Stomach smooth muscle (tissue), 2 donors: ENCODE measurements around the gene MEIOC.
"Not testable (repeated sequence)": the region's sequence is repeated elsewhere in the genome, so short reads cannot be mapped to it uniquely, and the experiment has no call there.

Experiments
- H3K27ac ChIP-seq: one replicate; pipeline ENCODE4 v1.7.0; 2013; ENCODE audit warnings: mild to moderate bottlenecking, low read length, inconsistent platforms
- H3K27me3 ChIP-seq, 2 donors: one replicate each; pipeline ENCODE4 v1.7.0; 2013; ENCODE audit warnings: low read length in 2 of 2; ENCODE audit not compliant: insufficient read depth in 2 of 2, control insufficient read depth in 1 of 2
- H3K36me3 ChIP-seq, 2 donors: one replicate each; pipeline ENCODE4 v1.7.0; 2013; ENCODE audit warnings: low read length in 2 of 2; ENCODE audit not compliant: control insufficient read depth in 2 of 2, insufficient read depth in 2 of 2
- H3K4me1 ChIP-seq: one replicate; pipeline ENCODE4 v1.7.0; 2013; ENCODE audit warnings: low read length; ENCODE audit not compliant: control insufficient read depth, insufficient read depth
- H3K4me3 ChIP-seq, 2 donors: one replicate each; pipeline ENCODE4 v1.7.0; 2013; ENCODE audit warnings: low read length in 2 of 2
- H3K9ac ChIP-seq, 2 donors: one replicate each; pipeline ENCODE4 v1.7.0; 2013; ENCODE audit warnings: low read length in 2 of 2, mild to moderate bottlenecking in 1 of 2
- H3K9me3 ChIP-seq, 2 donors: one replicate each; pipeline ENCODE4 v1.7.0; 2013; ENCODE audit warnings: low read length in 2 of 2; ENCODE audit not compliant: control insufficient read depth in 2 of 2
- donor health status: healthy.
- donor health status: Pancreatic carcinoma.

MEIOC gene

GRCh38 chr17:44655983-44656710 is at the start of gene MEIOC:
Gene MEIOC (plus strand): TSS chr17:44656468. CDS start chr17:44656614, 146 bp downstream.
- H3K27me3 ChIP-seq: peaks cover 15 to 18% of the 10 kb centered on the region in 2 donors
- H3K9ac ChIP-seq: no peak within 1 kb of the TSS
- H3K9me3 ChIP-seq: no peaks in the 10 kb centered on the region
- no peaks in the 10 kb centered on the region for H3K36me3 ChIP-seq
- no peaks in the 10 kb centered on the region for H3K4me1 ChIP-seq
- peak within 1 kb of the TSS in 1 of 2 donors; percentile 29 for H3K4me3 ChIP-seq
- no peak within 1 kb of the TSS for H3K27ac ChIP-seq

- Histone ChIP-seq H3K4me1 (peaks cover 6% of the 10 kb centered on the region), H3K9me3 (no peaks in the 10 kb centered on the region), H3K9ac (no peak overlapping the region), H3K36me3 (no peaks in the 10 kb centered on the region), H3K4me3 (no peak overlapping the region), H3K27me3 (peaks cover 0 to 1% of the 10 kb centered on the region in 2 donors), H3K27ac (no peak overlapping the region)
These were observed 49.6 kb upstream of the MEIOC start for GRCh38 chr17:44606658-44607057.

DNA sequence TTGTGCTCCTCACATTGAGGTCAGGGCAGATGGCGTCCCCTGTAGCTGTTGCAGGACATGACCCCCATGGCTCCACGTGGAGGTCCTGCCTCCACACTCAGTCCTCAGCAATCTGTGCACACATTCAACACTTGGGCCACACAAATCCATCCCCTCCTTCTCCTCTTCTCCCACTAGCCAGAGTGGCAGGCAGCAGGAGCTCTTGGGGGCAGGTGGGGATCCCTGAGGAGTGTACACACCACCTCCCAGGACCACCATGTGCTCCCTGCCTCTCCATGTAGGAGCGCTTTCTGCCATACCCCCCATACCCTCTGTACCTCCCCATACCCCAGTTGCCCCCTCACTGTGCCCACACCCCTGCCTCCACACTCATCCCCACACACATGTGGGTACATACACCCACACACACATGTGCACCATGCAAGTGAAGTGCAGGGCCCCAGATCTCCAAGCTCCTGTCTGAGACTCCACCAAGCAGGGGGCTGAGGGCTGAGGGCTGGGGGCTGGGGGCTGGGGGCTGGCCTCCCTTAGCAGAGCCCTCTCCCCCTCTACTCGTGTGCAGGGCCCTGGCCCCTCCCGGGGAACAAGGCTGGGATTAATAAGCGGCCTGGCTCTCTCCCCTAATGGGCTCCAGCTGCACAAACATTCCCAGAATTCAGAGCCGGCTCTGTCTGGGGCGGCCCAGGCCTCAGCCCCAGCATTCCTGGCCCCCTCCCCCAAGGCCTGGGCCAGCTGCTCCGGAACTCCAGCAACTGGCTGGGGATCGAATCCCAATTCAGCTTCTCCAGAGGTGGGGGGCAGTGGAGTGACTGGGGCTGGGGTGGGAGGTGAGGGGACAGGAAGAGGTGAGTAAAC is 48.2 kb upstream of the MEIOC start:
- Histone ChIP-seq H3K4me1 (peaks cover 6% of the 10 kb centered on the region), H3K9ac (no peak overlapping the region), H3K9me3 (no peaks in the 10 kb centered on the region), H3K36me3 (no peaks in the 10 kb centered on the region), H3K27ac (no peak overlapping the region), H3K4me3 (no peak overlapping the region), H3K27me3 (peaks cover 0 to 2% of the 10 kb centered on the region in 2 donors)

DNA sequence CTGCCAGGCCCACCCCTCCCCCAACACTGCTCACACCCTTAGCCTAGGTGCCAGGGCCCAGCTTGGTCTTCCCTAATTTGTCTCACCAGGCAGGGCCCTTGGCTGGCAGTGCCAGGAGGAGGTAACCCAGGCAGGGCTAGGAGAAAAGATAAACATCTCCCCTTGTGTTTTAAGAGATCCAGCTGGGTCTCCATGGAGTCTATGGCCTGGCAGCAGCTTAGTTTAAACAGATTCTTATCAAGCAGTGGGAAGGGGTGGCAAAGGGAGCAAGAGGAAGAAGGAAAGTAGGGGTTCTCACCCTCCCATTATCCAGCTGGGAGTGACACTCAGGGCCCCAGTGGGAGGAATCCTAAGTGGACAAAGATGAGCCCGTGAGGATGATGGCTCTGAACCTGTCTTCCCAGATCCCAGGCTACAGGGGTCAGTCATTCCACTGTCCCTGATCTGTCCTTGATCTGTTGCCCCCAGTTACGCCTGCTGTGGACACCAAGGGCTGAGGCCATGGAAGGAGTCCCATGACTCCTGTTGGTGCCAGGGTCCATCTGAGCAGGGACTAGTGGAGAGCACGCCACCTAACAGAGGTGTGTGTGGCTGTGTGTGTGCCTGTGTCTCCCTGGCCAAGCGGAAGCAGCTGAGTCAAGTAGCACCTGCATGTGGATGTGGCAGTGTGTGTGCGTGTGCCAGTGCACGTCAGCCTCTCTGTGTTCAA is 47.4 kb upstream of the MEIOC start:
- Histone ChIP-seq H3K36me3 (no peaks in the 10 kb centered on the region), H3K4me1 (peaks cover 6% of the 10 kb centered on the region), H3K27me3 (peaks cover 0 to 2% of the 10 kb centered on the region in 2 donors), H3K4me3 (no peak overlapping the region), H3K9me3 (no peaks in the 10 kb centered on the region), H3K27ac (no peak overlapping the region), H3K9ac (no peak overlapping the region)

DNA sequence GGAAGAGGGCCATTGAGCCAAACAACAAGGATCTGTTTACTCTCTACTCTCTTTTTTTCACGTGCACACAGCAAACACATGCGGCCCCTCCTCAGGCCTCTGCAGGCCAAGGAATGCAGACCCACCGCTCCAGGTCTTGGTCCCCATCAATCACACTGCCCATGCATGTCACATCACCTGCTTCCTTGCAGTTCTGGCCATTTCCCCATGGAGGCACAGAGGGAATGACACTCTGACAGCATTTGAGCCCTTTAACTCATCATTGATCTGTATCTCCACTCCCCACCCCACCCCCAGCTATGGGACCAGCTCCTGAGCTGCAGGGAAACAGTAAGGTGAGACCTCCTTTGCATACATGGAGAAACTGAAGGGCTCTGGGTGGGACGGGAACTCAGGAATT is 45.9 kb upstream of the MEIOC start:
- Histone ChIP-seq H3K4me1 (peaks cover 6% of the 10 kb centered on the region), H3K27me3 (peaks cover 0 to 2% of the 10 kb centered on the region in 2 donors), H3K27ac (no peak overlapping the region), H3K4me3 (no peak overlapping the region), H3K9ac (no peak overlapping the region), H3K9me3 (no peaks in the 10 kb centered on the region), H3K36me3 (no peaks in the 10 kb centered on the region)

- Histone ChIP-seq H3K27ac (no peak overlapping the region), H3K4me3 (no peak overlapping the region), H3K27me3 (peaks cover 0 to 2% of the 10 kb centered on the region in 2 donors), H3K9ac (no peak overlapping the region), H3K4me1 (peaks cover 6% of the 10 kb centered on the region), H3K36me3 (no peaks in the 10 kb centered on the region), H3K9me3 (no peaks in the 10 kb centered on the region)
These were observed 45.4 kb upstream of the MEIOC start for GRCh38 chr17:44610871-44611270.

DNA sequence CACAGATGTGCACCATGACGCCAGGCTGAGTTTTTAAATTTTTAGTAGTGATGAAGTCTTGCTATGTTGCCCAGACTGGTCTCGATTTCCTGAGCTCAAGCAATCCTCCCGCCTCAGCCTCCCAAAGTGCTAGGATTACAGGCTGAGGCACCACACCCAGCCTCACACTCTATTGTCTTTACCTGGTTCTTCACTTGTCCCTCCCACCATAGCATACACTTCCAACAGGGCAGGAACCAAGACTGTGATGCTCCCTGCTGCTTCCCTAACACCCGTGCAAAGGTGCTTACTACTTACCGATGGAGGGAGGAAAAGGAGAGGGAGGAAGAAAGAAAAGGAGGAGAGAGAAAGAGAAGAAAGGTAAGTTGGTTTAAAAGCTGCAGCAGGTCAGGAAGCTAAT is 41.4 kb upstream of the MEIOC start:
- Histone ChIP-seq H3K27me3 (peaks cover 2 to 3% of the 10 kb centered on the region in 2 donors), H3K36me3 (no peaks in the 10 kb centered on the region), H3K4me1 (no peaks in the 10 kb centered on the region), H3K9me3 (no peaks in the 10 kb centered on the region), H3K9ac (no peak overlapping the region), H3K27ac (no peak overlapping the region), H3K4me3 (no peak overlapping the region)

- H3K27ac ChIP-seq, H3K4me1 ChIP-seq, H3K36me3 ChIP-seq, H3K27me3 ChIP-seq, H3K9ac ChIP-seq, H3K4me3 ChIP-seq, H3K9me3 ChIP-seq: not testable (repeated sequence)
These were observed 37.6 kb upstream of the MEIOC start for GRCh38 chr17:44618652-44619051.

- Histone ChIP-seq H3K27me3 (peaks cover 2 to 6% of the 10 kb centered on the region in 2 donors), H3K27ac (no peak overlapping the region), H3K4me3 (no peak overlapping the region), H3K9ac (no peak overlapping the region), H3K36me3 (no peaks in the 10 kb centered on the region), H3K4me1 (no peaks in the 10 kb centered on the region), H3K9me3 (peaks cover 0 to 5% of the 10 kb centered on the region in 2 donors)
These were observed 33.1 kb upstream of the MEIOC start for GRCh38 chr17:44623070-44623725.

GRCh38 chr17:44627513-44628242 is 28.6 kb upstream of the MEIOC start:
- no peaks in the 10 kb centered on the region for H3K36me3 ChIP-seq
- H3K4me1 ChIP-seq: no peaks in the 10 kb centered on the region
- no peak overlapping the region for H3K9ac ChIP-seq
- H3K9me3 ChIP-seq: peaks cover 0 to 5% of the 10 kb centered on the region in 2 donors
- H3K4me3 ChIP-seq: no peak overlapping the region
- no peaks in the 10 kb centered on the region for H3K27me3 ChIP-seq
- H3K27ac ChIP-seq: no peak overlapping the region
